K562 (cell line): ENCODE data around the gene HNRNPA3. TPM values are rescaled to one million over a fixed set of nuclear protein-coding genes. Genes with fewer than 3 reads are reported as not detected.
A peak's percentile ranks its signal among the peaks of the same experiment; 100 is the strongest.

Experiments
- ATAC-seq: fragments of 200-7000 bp; cut with Tn5 transposase; 3 replicates; pipeline ENCODE4 v1.9.1; 2020; ENCODE audit warnings: moderate library complexity
- BruUV-seq: library from RNA; stranded (reverse); fragments of 400-500 nt; replicated peaks from 2 replicates; lab custom pipeline; 2021; lab: Mats Ljungman, UMichigan
- CTCF ChIA-PET: fragments of 300-600 bp; formaldehyde crosslinking; extraction: SDS; loops from one replicate; lab custom pipeline; 2021; ENCODE audit warnings: low intra/inter-chr PET ratio; lab: Yijun Ruan, JAX
- POLR2A ChIA-PET: fragments of 300-600, 350-650 bp; sonication (Branson Sonifier 250); formaldehyde crosslinking; extraction: SDS; loops from one replicate; lab custom pipeline; 2021; ENCODE audit warnings: antibody characterized with exemption, inconsistent platforms; lab: Yijun Ruan, JAX
- DNase-seq, 4 experiments: peaks; one replicate each; pipeline versions ENCODE4 v3.0.0 to v3.0.0-alpha.2; 2011 to 2018; ENCODE audit warnings: low spot score in 3 of 4, mixed read lengths in 3 of 4; ENCODE audit errors: extremely low read depth in 1 of 4
- FAIRE-seq: peaks from 2 replicates; lab custom pipeline; 2011; peaks lifted over from hg19 to GRCh38; lab: Jason Lieb, UNC
- H2AFZ ChIP-seq: 2 replicates; pipeline ENCODE4 v1.6.0; 2011; ENCODE audit warnings: low read depth, low read length, control low read depth, inconsistent platforms
- H3K27ac ChIP-seq: fragments of 200-600 bp; 3 replicates; pipeline ENCODE4 v1.8.0; 2011; ENCODE audit warnings: low read depth, mild to moderate bottlenecking, control low read depth, inconsistent platforms, low read length, moderate library complexity, mixed read lengths; ENCODE audit errors: extremely low read depth
- H3K27me3 ChIP-seq, 2 experiments: fragments of 300-600 bp in 1 of 2; 2 replicates in 1 of 2; 3 replicates in 1 of 2; pipeline versions ENCODE4 v1.6.0 to v1.8.0; 2011; ENCODE audit warnings: inconsistent platforms in 2 of 2, low read length in 2 of 2, mild to moderate bottlenecking in 1 of 2, mixed read lengths in 1 of 2, moderate library complexity in 1 of 2; ENCODE audit not compliant: control insufficient read depth in 2 of 2, insufficient read depth in 2 of 2
- H3K36me3 ChIP-seq: fragments of 300-600 bp; 3 replicates; pipeline ENCODE4 v1.8.0; 2011; ENCODE audit warnings: mild to moderate bottlenecking, low read length, inconsistent platforms; ENCODE audit not compliant: control insufficient read depth, insufficient read depth
- H3K4me1 ChIP-seq, 2 experiments: fragments of 200-600 bp in 1 of 2; replicated peaks in 1 of 2; 2 replicates in 1 of 2; 3 replicates in 1 of 2; pipeline versions ENCODE4 v1.5.1 to v1.8.0; 2011; ENCODE audit warnings: inconsistent platforms in 2 of 2, low read length in 2 of 2, mild to moderate bottlenecking in 1 of 2, mixed read lengths in 1 of 2, moderate library complexity in 1 of 2; ENCODE audit not compliant: control insufficient read depth in 2 of 2, insufficient read depth in 2 of 2
- H3K4me2 ChIP-seq: 2 replicates; pipeline ENCODE4 v1.6.1; 2011; ENCODE audit warnings: low read length, control low read depth, inconsistent platforms, mixed read lengths; ENCODE audit not compliant: insufficient read depth
- H3K4me3 ChIP-seq: fragments of 200-600 bp; sonication (generic), shearing (Covaris generic); 2 replicates; pipeline ENCODE4 v1.5.1; 2016; ENCODE audit warnings: control low read depth, inconsistent platforms
- H3K79me2 ChIP-seq: fragments of 200-600 bp; 3 replicates; pipeline ENCODE4 v1.8.0; 2011; ENCODE audit warnings: low read length, inconsistent platforms; ENCODE audit not compliant: control insufficient read depth, insufficient read depth
- H3K9ac ChIP-seq, 2 experiments: 2 replicates each; pipeline versions ENCODE4 v1.6.0 to v1.6.1; 2011; ENCODE audit warnings: low read depth in 2 of 2, low read length in 2 of 2, control low read depth in 1 of 2, inconsistent platforms in 1 of 2, mild to moderate bottlenecking in 1 of 2, mixed read lengths in 1 of 2; ENCODE audit not compliant: insufficient read depth in 1 of 2
- H3K9me1 ChIP-seq: one replicate; pipeline ENCODE4 v1.6.0; 2011; ENCODE audit warnings: inconsistent platforms, mild to moderate bottlenecking, low read length, moderate library complexity; ENCODE audit not compliant: control insufficient read depth, insufficient read depth
- H3K9me3 ChIP-seq: replicated peaks from 2 replicates; pipeline ENCODE4 v1.5.1; 2011; ENCODE audit warnings: low read depth, low read length, inconsistent platforms; ENCODE audit not compliant: control insufficient read depth, insufficient read depth
- H4K20me1 ChIP-seq: replicated peaks from 2 replicates; pipeline ENCODE4 v1.6.1; 2011; ENCODE audit warnings: low read length, inconsistent platforms, mixed read lengths; ENCODE audit not compliant: control insufficient read depth, insufficient read depth
- ASH1L ChIP-seq: fragments of 450-650 bp; IDR thresholded peaks from 2 replicates; pipeline ENCODE4 v1.6.1; 2018; ENCODE audit warnings: borderline replicate concordance, mild to moderate bottlenecking, low read depth; ENCODE audit not compliant: partially characterized antibody
- JUND ChIP-seq, 2 experiments: IDR thresholded peaks; 2 replicates in 1 of 2; 3 replicates in 1 of 2; pipeline ENCODE4 v1.6.1; 2011; ENCODE audit warnings: borderline replicate concordance in 2 of 2, low read depth in 2 of 2, low read length in 2 of 2, improper control_type of control experiment in 1 of 2, missing biosample characterization in 1 of 2, missing genetic modification characterization in 1 of 2, missing genetic modification reagents in 1 of 2
- PHTF2 ChIP-seq: fragments of 250-450 bp; sonication (Bioruptor Pico); IDR thresholded peaks from 2 replicates; pipeline ENCODE4 v1.5.0; 2021; ENCODE audit warnings: mild to moderate bottlenecking
- WGBS: fragments of 100-300 bp; shearing (Covaris generic); methylation state at CpG from one replicate; pipeline ENCODE4 v1.1.6; 2016; ENCODE audit warnings: low coverage, mixed read lengths; ENCODE audit not compliant: insufficient coverage; ENCODE audit errors: missing lambda C conversion rate; 5-methylcytosine and 5-hydroxymethylcytosine counted together
- in situ Hi-C: fragments of 300-500 bp; cut with MboI; formaldehyde crosslinking; loops from 4 replicates; pipeline ENCODE4 v1.15.0; 2018; ENCODE audit warnings: inconsistent platforms, mixed read lengths
- intact Hi-C: fragments of 100-400 bp; cut with micrococcal nuclease; formaldehyde crosslinking; loops from 2 replicates; pipeline ENCODE4 v1.14.2; 2022
- polyA plus RNA-seq, 8 experiments: library from polyadenylated mRNA; depleted of rRNA in 4 of 8; stranded (reverse) in 5 of 8; unstranded in 3 of 8; fragments of >200 nt; fragmentation: Nextera tagmentation in 2 of 8; fragmentation: Illumina TruSeq in 1 of 8; extraction: Ambion mirVana in 2 of 8; extraction: Trizol in 1 of 8; gene quantifications; 2 replicates each; pipeline versions ENCODE4 v1.2.1 to v1.2.3, GENCODE V29; 2011 to 2014; ENCODE audit warnings: inconsistent platforms in 1 of 8, missing spikeins in 1 of 8
- total RNA-seq, 7 experiments: library from RNA; depleted of rRNA in 6 of 7; stranded (reverse); fragments of >200 nt in 6 of 7; fragmentation: Illumina TruSeq in 2 of 7; extraction: Trizol in 2 of 7; gene quantifications; 2 replicates each; pipeline versions ENCODE4 v1.2.1 to v1.2.3, GENCODE V29; 2011 to 2021; ENCODE audit warnings: low replicate concordance in 1 of 7
- TF ChIP-seq, protein P1 (sequence below): fragments of 450-650 bp; IDR thresholded peaks from 2 replicates; pipeline ENCODE4 v1.6.1; 2016

HNRNPA3 gene
- total and polyA plus RNA-seq, 9 of the 15 experiments (the other 6 are each of a cell fraction or from before 2014, with no cell fraction given), result 72.8 to 428 (median 192) TPM

DNA sequence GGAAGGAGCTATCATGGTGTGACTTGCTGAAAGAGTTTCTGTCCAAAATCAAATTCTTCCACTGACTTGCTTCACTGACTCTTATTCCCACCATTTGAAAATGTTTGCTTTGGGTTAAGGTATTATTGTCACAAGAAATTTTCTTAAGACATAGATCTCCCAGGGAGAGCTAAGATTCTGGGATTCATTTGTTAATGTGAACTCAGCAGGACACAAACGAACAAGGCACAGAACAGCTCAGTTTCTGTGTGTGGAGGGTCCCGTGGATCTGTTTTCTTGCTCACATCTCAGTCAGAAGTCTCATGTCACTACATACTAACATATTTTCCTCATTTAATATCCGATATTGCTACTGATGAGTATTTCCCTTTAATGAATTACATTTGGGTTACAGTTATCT, 8.2 kb upstream of the HNRNPA3 start:
- H4K20me1 ChIP-seq, result no peaks in the 10 kb centered on the region
- ChIA-PET POLR2A (interaction anchor here (0.7 to 1.5 kb wide), 7 partner anchors 8 to 188 kb away, joined by 3 to 8 read pairs (median 4); partner anchors contain the start of genes AGPS, HNRNPA3 and NFE2L2), CTCF (interaction anchor here (0.7 kb wide), 1 partner anchor 40 kb away, joined by 3 read pairs; no protein-coding TSS in a partner anchor)
- no peak overlapping the region for H3K9ac ChIP-seq
- no peaks in the 10 kb centered on the region for H3K79me2 ChIP-seq
- intact Hi-C loops (no loop called here), in situ Hi-C loops (no loop called here)
- no peak for DNase-seq
- no peaks in the 10 kb centered on the region for H3K4me1 ChIP-seq
- H3K9me1 ChIP-seq, result no peaks in the 10 kb centered on the region
- no peak overlapping the region for H3K4me3 ChIP-seq
- ATAC-seq, result no peak; the same call in 2 of the 3 replicates
- H3K27me3 ChIP-seq, result no peaks in the 10 kb centered on the region
- TF ChIP-seq JUND (IDR thresholded peaks at IDR 0.05; ENCODE audit: borderline replicate concordance, low read depth, low read length) (no peak), JUND (tag; IDR thresholded peaks at IDR 0.05; ENCODE audit: borderline replicate concordance, low read depth, low read length) (no peak), ASH1L (no peak)
- WGBS, result 47% methylated on average over 3 of the region's 3 CpGs
- H3K4me2 ChIP-seq, result no peak overlapping the region
- FAIRE-seq, result no peak
- no peaks in the 10 kb centered on the region for H3K9me3 ChIP-seq
- no peak overlapping the region for H3K27ac ChIP-seq
- no peak overlapping the region for H2AFZ ChIP-seq
- no TSS peak for BruUV-seq
- no peaks in the 10 kb centered on the region for H3K36me3 ChIP-seq

DNA sequence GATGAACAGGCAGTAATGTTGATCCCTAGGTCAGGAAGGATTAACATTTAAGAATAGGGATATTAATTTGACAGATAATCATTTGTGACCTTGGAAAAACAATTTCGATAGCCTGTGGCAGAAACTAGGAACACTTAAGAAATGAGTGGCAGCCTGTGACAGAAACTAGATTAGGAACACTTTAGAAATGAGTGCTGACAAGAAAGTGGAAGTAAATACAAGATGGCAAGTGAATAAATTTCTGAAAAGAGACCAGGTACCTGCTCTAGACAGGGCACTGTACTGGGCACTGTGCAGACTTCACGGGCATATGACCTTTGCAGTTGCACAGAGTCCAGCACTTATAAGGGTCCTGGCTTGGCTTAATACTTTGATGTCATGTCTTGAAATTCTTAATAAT, 5.5 kb upstream of the HNRNPA3 start:
- Histone ChIP-seq H3K9ac (no peak overlapping the region), H3K4me3 (no peak overlapping the region), H3K36me3 (no peaks in the 10 kb centered on the region), H4K20me1 (no peaks in the 10 kb centered on the region), H3K9me3 (no peaks in the 10 kb centered on the region), H3K4me2 (no peak overlapping the region), H2AFZ (no peak overlapping the region), H3K9me1 (no peaks in the 10 kb centered on the region), H3K27me3 (no peaks in the 10 kb centered on the region), H3K79me2 (peaks cover 17% of the 10 kb centered on the region), H3K4me1 (peaks cover 3% of the 10 kb centered on the region in 2 experiments; a peak in 2 of 5 replicates), H3K27ac (no peak overlapping the region)
- ChIA-PET CTCF (no interaction called here), POLR2A (no interaction called here)
- in situ Hi-C loops, result no loop called here
- TF ChIP-seq, protein P1, sequence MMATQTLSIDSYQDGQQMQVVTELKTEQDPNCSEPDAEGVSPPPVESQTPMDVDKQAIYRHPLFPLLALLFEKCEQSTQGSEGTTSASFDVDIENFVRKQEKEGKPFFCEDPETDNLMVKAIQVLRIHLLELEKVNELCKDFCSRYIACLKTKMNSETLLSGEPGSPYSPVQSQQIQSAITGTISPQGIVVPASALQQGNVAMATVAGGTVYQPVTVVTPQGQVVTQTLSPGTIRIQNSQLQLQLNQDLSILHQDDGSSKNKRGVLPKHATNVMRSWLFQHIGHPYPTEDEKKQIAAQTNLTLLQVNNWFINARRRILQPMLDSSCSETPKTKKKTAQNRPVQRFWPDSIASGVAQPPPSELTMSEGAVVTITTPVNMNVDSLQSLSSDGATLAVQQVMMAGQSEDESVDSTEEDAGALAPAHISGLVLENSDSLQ, result peak; percentile 37
- TF ChIP-seq PHTF2 (CRISPR knock-in tag), result no peak
- ATAC-seq, result no peak
- BruUV-seq, result no TSS peak
- DNase-seq, result no peak
- intact Hi-C loops, result no loop called here
- no peak for FAIRE-seq
- 68% methylated on average over 2 of the region's 2 CpGs for WGBS
